GM10266 (cell line): ENCODE data around the gene COL9A2.
A peak's percentile ranks its signal among the peaks of the same experiment; 100 is the strongest.
"Not testable (repeated sequence)": the region's sequence is repeated elsewhere in the genome, so short reads cannot be mapped to it uniquely, and the experiment has no call there.

Source experiments
- DNase-seq: peaks from one replicate; pipeline ENCODE4 v3.0.0; 2012; ENCODE audit errors: extremely low spot score
- TF ChIP-seq, protein P1 (sequence below): IDR thresholded peaks from 2 replicates; pipeline ENCODE4 v1.5.1; 2012; ENCODE audit warnings: mild to moderate bottlenecking, low read depth; ENCODE audit not compliant: control insufficient read depth, insufficient read depth; ENCODE audit errors: missing control alignments

COL9A2 gene

DNA sequence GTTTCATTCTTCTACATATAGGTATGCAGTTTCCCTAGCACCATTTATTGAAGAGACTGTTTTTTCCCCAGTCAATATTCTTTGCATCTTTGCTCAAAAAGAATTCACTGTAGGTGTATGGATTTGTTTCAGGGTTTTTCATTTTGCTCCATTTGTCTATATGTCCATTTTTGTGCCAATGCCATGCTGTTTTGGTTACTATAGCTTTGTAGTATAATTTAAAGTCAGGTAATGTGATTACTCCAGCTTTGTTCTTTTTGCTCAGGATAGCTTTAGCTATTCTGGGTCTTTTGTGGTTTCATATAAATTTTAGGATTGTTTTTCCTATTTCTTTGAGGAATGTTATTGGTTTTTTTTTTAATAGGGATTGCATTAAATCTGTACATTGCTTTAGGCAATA lies 40.5 kb upstream of the COL9A2 start:
- TF ChIP-seq, protein P1, sequence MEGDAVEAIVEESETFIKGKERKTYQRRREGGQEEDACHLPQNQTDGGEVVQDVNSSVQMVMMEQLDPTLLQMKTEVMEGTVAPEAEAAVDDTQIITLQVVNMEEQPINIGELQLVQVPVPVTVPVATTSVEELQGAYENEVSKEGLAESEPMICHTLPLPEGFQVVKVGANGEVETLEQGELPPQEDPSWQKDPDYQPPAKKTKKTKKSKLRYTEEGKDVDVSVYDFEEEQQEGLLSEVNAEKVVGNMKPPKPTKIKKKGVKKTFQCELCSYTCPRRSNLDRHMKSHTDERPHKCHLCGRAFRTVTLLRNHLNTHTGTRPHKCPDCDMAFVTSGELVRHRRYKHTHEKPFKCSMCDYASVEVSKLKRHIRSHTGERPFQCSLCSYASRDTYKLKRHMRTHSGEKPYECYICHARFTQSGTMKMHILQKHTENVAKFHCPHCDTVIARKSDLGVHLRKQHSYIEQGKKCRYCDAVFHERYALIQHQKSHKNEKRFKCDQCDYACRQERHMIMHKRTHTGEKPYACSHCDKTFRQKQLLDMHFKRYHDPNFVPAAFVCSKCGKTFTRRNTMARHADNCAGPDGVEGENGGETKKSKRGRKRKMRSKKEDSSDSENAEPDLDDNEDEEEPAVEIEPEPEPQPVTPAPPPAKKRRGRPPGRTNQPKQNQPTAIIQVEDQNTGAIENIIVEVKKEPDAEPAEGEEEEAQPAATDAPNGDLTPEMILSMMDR: no peak
- no peak for DNase-seq

GRCh38 chr1:40353082-40353481 lies 36.0 kb upstream of the COL9A2 start:
- DNase-seq: no peak
- TF ChIP-seq, protein P1: no peak

- no peak for DNase-seq
- TF ChIP-seq, protein P1: no peak
Measured at GRCh38 chr1:40352126-40352525, 35.0 kb upstream of the COL9A2 start.

- no peak for DNase-seq
- TF ChIP-seq, protein P1: no peak
Measured at GRCh38 chr1:40351124-40351523, 34.0 kb upstream of the COL9A2 start.

- TF ChIP-seq, protein P1: no peak
- no peak for DNase-seq
Measured at GRCh38 chr1:40350391-40350790, 33.3 kb upstream of the COL9A2 start.

DNA sequence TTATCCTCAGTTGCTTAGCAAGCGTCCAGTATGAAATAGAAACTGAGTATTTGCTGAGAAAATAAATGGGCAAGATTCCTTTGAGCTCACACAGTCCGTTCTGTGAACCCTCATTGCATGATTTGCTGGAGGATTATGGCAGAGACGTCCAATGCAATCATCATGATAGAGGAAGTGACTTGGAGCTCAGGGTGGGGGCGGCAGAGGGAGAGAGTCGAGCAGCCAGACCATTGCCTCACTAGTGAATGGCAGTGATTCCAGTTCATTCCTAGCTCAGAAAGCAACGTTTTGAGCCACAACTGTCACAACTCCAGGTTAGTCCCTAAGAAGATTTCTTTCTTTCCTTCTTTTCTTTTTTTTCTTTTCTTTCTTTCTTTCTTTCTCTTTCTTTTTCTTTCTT lies 27.5 kb upstream of the COL9A2 start:
- DNase-seq: peak; percentile 25
- TF ChIP-seq, protein P1: peak; percentile 4

GRCh38 chr1:40342381-40342717 lies 25.3 kb upstream of the COL9A2 start:
- DNase-seq: not testable (repeated sequence)

- TF ChIP-seq, protein P1: no peak
- DNase-seq: no peak
Measured at GRCh38 chr1:40341491-40342380, 24.6 kb upstream of the COL9A2 start.
